ENCODE measurements around the gene BRINP1. TPM values are rescaled to one million over a fixed set of nuclear protein-coding genes. Genes with fewer than 3 reads are reported as not detected.

Gene BRINP1
- total RNA-seq, 6 donors from 2014 or later: 0.30 to 10.9 (median 0.72) TPM; not detected in 1

DNA sequence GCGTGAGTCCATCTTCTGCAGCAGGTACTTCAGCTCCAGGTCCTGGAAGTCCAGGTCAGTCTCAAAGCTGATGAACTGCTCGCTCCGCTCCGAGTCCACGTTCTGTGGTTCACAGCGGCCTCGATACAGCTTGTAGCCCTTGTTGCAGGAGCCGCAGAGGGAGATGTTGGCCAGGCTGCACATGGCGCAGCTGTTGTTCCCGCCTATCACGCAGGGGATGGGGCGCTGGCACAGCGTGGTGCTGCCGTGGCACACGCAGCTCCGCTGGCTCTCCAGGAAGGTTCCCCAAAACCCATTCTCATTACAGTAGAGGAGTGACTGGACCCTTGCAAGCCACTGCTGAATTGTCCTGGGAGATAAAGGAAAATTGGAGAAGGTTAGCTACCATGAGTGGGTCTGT lies 201.4 kb downstream of the BRINP1 start:
- H3K27ac ChIP-seq: no peak overlapping the region
- no peaks in the 10 kb centered on the region for H3K9me3 ChIP-seq
- no peaks in the 10 kb centered on the region for H3K27me3 ChIP-seq
- no peak overlapping the region for H3K4me3 ChIP-seq
- no peaks in the 10 kb centered on the region for H3K4me1 ChIP-seq
- TF ChIP-seq, protein P1, sequence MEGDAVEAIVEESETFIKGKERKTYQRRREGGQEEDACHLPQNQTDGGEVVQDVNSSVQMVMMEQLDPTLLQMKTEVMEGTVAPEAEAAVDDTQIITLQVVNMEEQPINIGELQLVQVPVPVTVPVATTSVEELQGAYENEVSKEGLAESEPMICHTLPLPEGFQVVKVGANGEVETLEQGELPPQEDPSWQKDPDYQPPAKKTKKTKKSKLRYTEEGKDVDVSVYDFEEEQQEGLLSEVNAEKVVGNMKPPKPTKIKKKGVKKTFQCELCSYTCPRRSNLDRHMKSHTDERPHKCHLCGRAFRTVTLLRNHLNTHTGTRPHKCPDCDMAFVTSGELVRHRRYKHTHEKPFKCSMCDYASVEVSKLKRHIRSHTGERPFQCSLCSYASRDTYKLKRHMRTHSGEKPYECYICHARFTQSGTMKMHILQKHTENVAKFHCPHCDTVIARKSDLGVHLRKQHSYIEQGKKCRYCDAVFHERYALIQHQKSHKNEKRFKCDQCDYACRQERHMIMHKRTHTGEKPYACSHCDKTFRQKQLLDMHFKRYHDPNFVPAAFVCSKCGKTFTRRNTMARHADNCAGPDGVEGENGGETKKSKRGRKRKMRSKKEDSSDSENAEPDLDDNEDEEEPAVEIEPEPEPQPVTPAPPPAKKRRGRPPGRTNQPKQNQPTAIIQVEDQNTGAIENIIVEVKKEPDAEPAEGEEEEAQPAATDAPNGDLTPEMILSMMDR (IDR thresholded peaks at IDR 0.05): no peak
- TF ChIP-seq EP300 (IDR thresholded peaks at IDR 0.05): no peak
- no peak for TF ChIP-seq POLR2AphosphoS5 (IDR thresholded peaks at IDR 0.05)
- no peak for TF ChIP-seq POLR2A (IDR thresholded peaks at IDR 0.05)
- DNase-seq: peak in 1 of 2 donors; percentile 69
- no peaks in the 10 kb centered on the region for H3K36me3 ChIP-seq
- 97 to 98% methylated on average over 16 of the region's 16 CpGs for WGBS, 2 donors
- no peak for ATAC-seq (ENCODE audit: low FRiP score in 2 of 2)

- no peak overlapping the region for H3K27ac ChIP-seq
- DNase-seq (peak in 1 of 2 donors; percentile 22), ATAC-seq (ENCODE audit: low FRiP score in 2 of 2) (no peak)
- TF ChIP-seq EP300 (IDR thresholded peaks at IDR 0.05) (no peak), POLR2A (IDR thresholded peaks at IDR 0.05) (no peak), POLR2AphosphoS5 (IDR thresholded peaks at IDR 0.05) (no peak)
- TF ChIP-seq, protein P1 (IDR thresholded peaks at IDR 0.05): no peak
- H3K27me3 ChIP-seq: no peaks in the 10 kb centered on the region
- WGBS, 2 donors: 97 to 100% methylated on average over 6 to 21 of the region's 21 CpGs
- H3K36me3 ChIP-seq: no peaks in the 10 kb centered on the region
- H3K4me3 ChIP-seq: no peak overlapping the region
- H3K4me1 ChIP-seq: no peaks in the 10 kb centered on the region
- no peaks in the 10 kb centered on the region for H3K9me3 ChIP-seq
Measured at GRCh38 chr9:119167267-119167666, 202.0 kb downstream of the BRINP1 start.

- Histone ChIP-seq H3K4me3 (no peak overlapping the region), H3K4me1 (no peaks in the 10 kb centered on the region), H3K9me3 (no peaks in the 10 kb centered on the region), H3K36me3 (no peaks in the 10 kb centered on the region), H3K27me3 (no peaks in the 10 kb centered on the region), H3K27ac (no peak overlapping the region)
- no peak for DNase-seq
- no peak for ATAC-seq (ENCODE audit: low FRiP score in 2 of 2)
- TF ChIP-seq POLR2A (IDR thresholded peaks at IDR 0.05) (no peak), POLR2AphosphoS5 (IDR thresholded peaks at IDR 0.05) (no peak), EP300 (IDR thresholded peaks at IDR 0.05) (no peak)
- TF ChIP-seq, protein P1 (IDR thresholded peaks at IDR 0.05): no peak
Measured at GRCh38 chr9:119166096-119166495, 203.1 kb downstream of the BRINP1 start.

GRCh38 chr9:119165131-119165530 lies 204.1 kb downstream of the BRINP1 start:
- Histone ChIP-seq H3K27ac (no peak overlapping the region), H3K36me3 (no peaks in the 10 kb centered on the region), H3K9me3 (no peaks in the 10 kb centered on the region), H3K4me1 (no peaks in the 10 kb centered on the region), H3K4me3 (no peak overlapping the region), H3K27me3 (no peaks in the 10 kb centered on the region)
- WGBS, 2 donors: 76 to 79% methylated on average over 1 of the region's 1 CpG
- DNase-seq (no peak), ATAC-seq (ENCODE audit: low FRiP score in 2 of 2) (no peak)
- TF ChIP-seq, protein P1 (IDR thresholded peaks at IDR 0.05): no peak
- TF ChIP-seq POLR2A (IDR thresholded peaks at IDR 0.05): no peak
- TF ChIP-seq POLR2AphosphoS5 (IDR thresholded peaks at IDR 0.05): no peak
- no peak for TF ChIP-seq EP300 (IDR thresholded peaks at IDR 0.05)

GRCh38 chr9:119164716-119165115 lies 204.5 kb downstream of the BRINP1 start:
- Histone ChIP-seq H3K9me3 (no peaks in the 10 kb centered on the region), H3K4me3 (no peak overlapping the region), H3K27ac (no peak overlapping the region), H3K27me3 (no peaks in the 10 kb centered on the region), H3K36me3 (no peaks in the 10 kb centered on the region), H3K4me1 (no peaks in the 10 kb centered on the region)
- DNase-seq: no peak
- TF ChIP-seq, protein P1 (IDR thresholded peaks at IDR 0.05): no peak
- TF ChIP-seq POLR2A (IDR thresholded peaks at IDR 0.05): no peak
- no peak for TF ChIP-seq EP300 (IDR thresholded peaks at IDR 0.05)
- TF ChIP-seq POLR2AphosphoS5 (IDR thresholded peaks at IDR 0.05): no peak
- no peak for ATAC-seq (ENCODE audit: low FRiP score in 2 of 2)

Data from upper lobe of left lung (tissue), 6 donors.